ENCODE data around the gene MRGPRF.

- no peak for TF ChIP-seq POLR2A (IDR thresholded peaks at IDR 0.05; ENCODE audit: low read depth, low read length)
- TF ChIP-seq POLR2AphosphoS5 (IDR thresholded peaks at IDR 0.05; ENCODE audit: low read depth, low read length) = no peak
- TF ChIP-seq SPI1 (IDR thresholded peaks at IDR 0.05; ENCODE audit: low read depth, low read length) = no peak
- no peak for TF ChIP-seq TAF1 (IDR thresholded peaks at IDR 0.05; ENCODE audit: low read depth, low read length)
- TF ChIP-seq POU2F2 (IDR thresholded peaks at IDR 0.05; ENCODE audit: low read depth, low read length) = no peak
- no peak for TF ChIP-seq PAX5 (IDR thresholded peaks at IDR 0.05; ENCODE audit: insufficient read depth, low read length, severe bottlenecking)
Measured at GRCh38 chr11:68954836-68955606, 58.0 kb downstream of the MRGPRF start.
